H1 (cell line): ENCODE results near the gene RND3. TPM values are rescaled to one million over a fixed set of nuclear protein-coding genes. Genes with fewer than 3 reads are reported as not detected.

ENCODE experiments used
- BACH1 ChIP-seq: IDR thresholded peaks from 2 replicates; pipeline ENCODE4 v1.6.1; 2012; ENCODE audit warnings: low read length, improper control_type of control experiment
- BRCA1 ChIP-seq: IDR thresholded peaks from 2 replicates; pipeline ENCODE4 v1.6.1; 2012; ENCODE audit warnings: low read depth, low read length, improper control_type of control experiment
- CHD7 ChIP-seq: fragments of 300-600 bp; sonication (generic); IDR thresholded peaks from 2 replicates; pipeline ENCODE4 v1.7.1; 2012; ENCODE audit warnings: low read length, moderate library complexity, mild to moderate bottlenecking, inconsistent platforms; ENCODE audit not compliant: insufficient replicate concordance
- JUN ChIP-seq: IDR thresholded peaks from 2 replicates; pipeline ENCODE4 v1.6.1; 2011; ENCODE audit warnings: low read depth, mild to moderate bottlenecking, improper control_type of control experiment, low read length
- JUND ChIP-seq: IDR thresholded peaks from 2 replicates; pipeline ENCODE4 v1.6.1; 2011; ENCODE audit warnings: mild to moderate bottlenecking, improper control_type of control experiment, low read length
- RNF2 ChIP-seq: fragments of 200-900, 300-1000 bp; sonication (generic); IDR thresholded peaks from 2 replicates; pipeline ENCODE4 v1.7.1; 2016; ENCODE audit warnings: borderline replicate concordance, low read depth, mild to moderate bottlenecking, antibody characterized with exemption, low read length; ENCODE audit not compliant: poor library complexity, severe bottlenecking; ENCODE audit errors: missing control alignments
- SIRT6 ChIP-seq: IDR thresholded peaks from one replicate; pipeline ENCODE4 v1.7.1; 2012; ENCODE audit warnings: low read length, inconsistent platforms
- TAF1 ChIP-seq: IDR thresholded peaks from 2 replicates; pipeline ENCODE4 v1.6.1; 2011; ENCODE audit warnings: mild to moderate bottlenecking, low read depth, low read length
- TAF7 ChIP-seq: optimal IDR thresholded peaks from 2 replicates; pipeline ENCODE3; 2011; ENCODE audit warnings: low read depth, mild to moderate bottlenecking, inconsistent platforms, low read length, moderate library complexity, borderline replicate concordance
- TCF12 ChIP-seq: IDR thresholded peaks from 2 replicates; pipeline ENCODE4 v1.6.1; 2011; ENCODE audit warnings: low read depth, mild to moderate bottlenecking, low read length
- polyA plus RNA-seq, 7 experiments: library from polyadenylated mRNA; depleted of rRNA in 3 of 7; stranded (reverse) in 5 of 7; unstranded in 2 of 7; fragments of >200 nt in 5 of 7; fragments of 200-250 nt in 2 of 7; gene quantifications; 1 replicate in 5 of 7; 2 replicates in 1 of 7; 4 replicates in 1 of 7; pipeline versions ENCODE4 v1.2.1 to v1.2.3, GENCODE V29; 2011 to 2013; ENCODE audit warnings: missing spikeins in 2 of 7, mixed read lengths in 2 of 7
- total RNA-seq: library from RNA; stranded (reverse); fragmentation: NEBNext Ultra II Directional; extraction: Animal tissue kit (Norgen Biotek cat#: 25700); gene quantifications from 2 replicates; pipeline ENCODE4 v1.2.1, GENCODE V29; 2021

Gene RND3
- total and polyA plus RNA-seq, 2 of the 8 experiments (the other 6 are each of a cell fraction or from before 2014, with no cell fraction given), result 12.2 to 25.6 TPM

- no peak for TF ChIP-seq CHD7
- TF ChIP-seq BRCA1, result no peak
- TF ChIP-seq RNF2, result no peak
- TF ChIP-seq SIRT6, result no peak
- peak; percentile 98 for TF ChIP-seq TAF1
- TF ChIP-seq BACH1, result no peak
- TF ChIP-seq TCF12, result no peak
- peak; percentile 86 for TF ChIP-seq TAF7
- TF ChIP-seq JUND, result no peak
- TF ChIP-seq JUN, result no peak
These were observed at the start of gene RND3 (continued) for GRCh38 chr2:150487537-150488429.
